OCI-LY7 (cell line): Measurements from ENCODE around the gene TMF1.

Source experiments
- EZH2phosphoT487 ChIP-seq: fragments of 200-600 bp; sonication (generic); IDR thresholded peaks from 2 replicates; pipeline ENCODE4 v1.6.1; 2018; ENCODE audit warnings: low read depth, borderline replicate concordance, mild to moderate bottlenecking, mixed run types, antibody characterized with exemption, low read length, moderate library complexity, mixed read lengths
- TF ChIP-seq, protein P1 (sequence below): fragments of 200-600 bp; sonication (generic); conservative IDR thresholded peaks from 2 replicates; pipeline ENCODE4 v1.5.1; 2014; ENCODE audit warnings: mild to moderate bottlenecking, antibody characterized with exemption, low read length, moderate library complexity, mixed read lengths

DNA sequence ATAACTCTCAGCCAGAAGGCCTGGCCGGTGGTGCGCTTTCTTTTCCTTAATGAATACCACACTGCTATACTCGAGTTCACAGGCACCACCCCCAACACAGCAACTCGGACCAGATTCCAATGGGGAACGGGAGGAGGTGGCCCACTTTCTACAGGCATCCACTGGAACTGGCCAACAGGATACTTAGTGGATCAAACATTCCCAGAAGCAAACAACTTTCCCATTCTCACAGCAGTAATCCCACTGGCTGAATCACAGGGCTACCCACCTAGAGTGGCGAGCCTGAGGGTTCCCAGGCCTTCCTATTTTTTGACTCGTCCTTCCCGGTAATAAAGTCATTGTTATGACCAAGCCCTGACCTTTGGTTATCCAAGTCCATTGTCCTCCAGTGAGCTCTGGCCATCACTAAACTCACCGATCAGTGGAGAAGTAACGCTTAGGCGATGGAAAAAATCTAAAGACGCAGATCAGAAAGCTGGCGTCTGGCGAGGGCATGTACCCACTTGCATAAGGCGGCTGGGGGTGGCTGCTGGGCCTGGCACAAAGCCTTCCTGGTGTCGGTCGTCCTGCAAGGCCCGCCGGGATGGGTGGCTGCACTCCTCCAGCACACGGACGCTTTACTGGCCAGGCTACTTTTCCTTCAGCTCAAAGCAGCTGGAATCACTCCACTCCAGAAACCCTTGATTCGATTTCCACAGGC, 39.9 kb downstream of the TMF1 start:
- no peak for TF ChIP-seq EZH2phosphoT487
- TF ChIP-seq, protein P1, sequence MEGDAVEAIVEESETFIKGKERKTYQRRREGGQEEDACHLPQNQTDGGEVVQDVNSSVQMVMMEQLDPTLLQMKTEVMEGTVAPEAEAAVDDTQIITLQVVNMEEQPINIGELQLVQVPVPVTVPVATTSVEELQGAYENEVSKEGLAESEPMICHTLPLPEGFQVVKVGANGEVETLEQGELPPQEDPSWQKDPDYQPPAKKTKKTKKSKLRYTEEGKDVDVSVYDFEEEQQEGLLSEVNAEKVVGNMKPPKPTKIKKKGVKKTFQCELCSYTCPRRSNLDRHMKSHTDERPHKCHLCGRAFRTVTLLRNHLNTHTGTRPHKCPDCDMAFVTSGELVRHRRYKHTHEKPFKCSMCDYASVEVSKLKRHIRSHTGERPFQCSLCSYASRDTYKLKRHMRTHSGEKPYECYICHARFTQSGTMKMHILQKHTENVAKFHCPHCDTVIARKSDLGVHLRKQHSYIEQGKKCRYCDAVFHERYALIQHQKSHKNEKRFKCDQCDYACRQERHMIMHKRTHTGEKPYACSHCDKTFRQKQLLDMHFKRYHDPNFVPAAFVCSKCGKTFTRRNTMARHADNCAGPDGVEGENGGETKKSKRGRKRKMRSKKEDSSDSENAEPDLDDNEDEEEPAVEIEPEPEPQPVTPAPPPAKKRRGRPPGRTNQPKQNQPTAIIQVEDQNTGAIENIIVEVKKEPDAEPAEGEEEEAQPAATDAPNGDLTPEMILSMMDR = no peak
